Gastrocnemius medialis (tissue), 4 donors: ENCODE measurements around the gene PLXNA2. TPM values are rescaled to one million over a fixed set of nuclear protein-coding genes. Genes with fewer than 3 reads are reported as not detected.
A peak's percentile ranks its signal among the peaks of the same experiment; 100 is the strongest.

Experiments
- ATAC-seq, 2 donors: fragments of 150-250 bp; one replicate each; pipeline ENCODE4 v1.9.1; 2016
- DNase-seq, 2 donors: peaks; one replicate each; pipeline ENCODE4 v3.0.0-alpha.2; 2019
- H3K27ac ChIP-seq, 4 donors: fragments of 200-600 bp; sonication (generic); 1 replicate in 1 of 4; 2 replicates in 3 of 4; pipeline ENCODE4 v1.5.1; 2016 to 2018; ENCODE audit warnings: mild to moderate bottlenecking in 2 of 4, moderate library complexity in 1 of 4
- H3K27me3 ChIP-seq, 3 donors: fragments of 200-600 bp; sonication (generic) in 2 of 3; 1 replicate in 1 of 3; 2 replicates in 2 of 3; pipeline versions ENCODE4 v1.5.1 to v1.6.0; 2016 to 2019; ENCODE audit warnings: mild to moderate bottlenecking in 1 of 3, moderate library complexity in 1 of 3
- H3K36me3 ChIP-seq, 2 donors: fragments of 200-600 bp; sonication (generic) in 1 of 2; one replicate each; pipeline ENCODE4 v1.5.1; 2017 to 2018
- H3K4me1 ChIP-seq, 2 donors: fragments of 200-600 bp; sonication (generic) in 1 of 2; one replicate each; pipeline ENCODE4 v1.5.1; 2016 to 2017; ENCODE audit warnings: mild to moderate bottlenecking in 2 of 2
- H3K4me3 ChIP-seq, 4 donors: fragments of 200-600 bp; sonication (generic) in 3 of 4; 1 replicate in 1 of 4; 2 replicates in 3 of 4; pipeline ENCODE4 v1.5.1; 2016 to 2019; ENCODE audit warnings: mild to moderate bottlenecking in 2 of 4
- H3K9me3 ChIP-seq, 3 donors: fragments of 200-600 bp; sonication (generic) in 2 of 3; 1 replicate in 1 of 3; 2 replicates in 2 of 3; pipeline ENCODE4 v1.5.1; 2016 to 2019
- CTCF ChIP-seq, 5 experiments: fragments of 450-650 bp in 3 of 5; fragments of 200-600 bp in 2 of 5; sonication (generic) in 2 of 5; IDR thresholded peaks in 4 of 5; conservative IDR thresholded peaks in 1 of 5; 1 replicate in 4 of 5; 2 replicates in 1 of 5; pipeline ENCODE4 v1.5.1; 2016 to 2019; ENCODE audit warnings: antibody characterized with exemption in 5 of 5, mild to moderate bottlenecking in 3 of 5, moderate library complexity in 3 of 5
- POLR2A ChIP-seq, 2 donors: fragments of 450-650 bp; IDR thresholded peaks; one replicate each; pipeline ENCODE4 v1.6.1; 2017; ENCODE audit warnings: antibody characterized with exemption in 2 of 2, mild to moderate bottlenecking in 2 of 2, moderate library complexity in 2 of 2
- in situ Hi-C, 4 donors: fragments of 200-750 bp; cut with MboI; loops; one replicate each; pipeline versions ENCODE4 v1.15.0 to v1.8.0; 2017; ENCODE audit warnings: low sequenced_read_pairs in 4 of 4
- intact Hi-C: fragments of 100-400 bp; cut with DNase I; formaldehyde crosslinking; loops from one replicate; pipeline ENCODE4 v1.15.1; 2023; ENCODE audit warnings: low total_unique reads
- total RNA-seq, 4 donors: library from RNA; depleted of rRNA; stranded (reverse); fragments of >200 nt; gene quantifications; one replicate each; pipeline versions ENCODE4 v1.1.0 to v1.2.3, GENCODE V29; 2016

The PLXNA2 gene
- total RNA-seq, 4 donors from 2014 or later = 12.4 to 20.0 (median 16.2) TPM

GRCh38 chr1:208188607-208189006, 55.6 kb downstream of the PLXNA2 start:
- ATAC-seq (no peak), DNase-seq (no peak)
- no peak overlapping the region for H3K4me3 ChIP-seq
- peaks cover 40 to 41% of the 10 kb centered on the region in 2 donors for H3K4me1 ChIP-seq
- H3K36me3 ChIP-seq = no peaks in the 10 kb centered on the region
- peak overlapping the region in 1 of 4 donors; percentile 39 for H3K27ac ChIP-seq
- H3K27me3 ChIP-seq = no peaks in the 10 kb centered on the region
- intact Hi-C loops = loop anchor here (2.0 to 5.0 kb wide), 2 partner anchors 14 to 54 kb away; partner anchors contain the start of gene PLXNA2
- in situ Hi-C loops = no loop called here
- no peaks in the 10 kb centered on the region for H3K9me3 ChIP-seq
- TF ChIP-seq POLR2A (IDR thresholded peaks at IDR 0.05) (no peak), CTCF (IDR thresholded peaks at IDR 0.05 in 4 of 5, conservative IDR thresholded peaks at IDR 0.05 in 1 of 5) (no peak)

GRCh38 chr1:208187499-208188041, 56.6 kb downstream of the PLXNA2 start:
- no peak for ATAC-seq
- H3K4me3 ChIP-seq = no peak overlapping the region
- H3K27ac ChIP-seq = no peak overlapping the region
- no peak for TF ChIP-seq CTCF (IDR thresholded peaks at IDR 0.05 in 4 of 5, conservative IDR thresholded peaks at IDR 0.05 in 1 of 5)
- TF ChIP-seq POLR2A (IDR thresholded peaks at IDR 0.05) = no peak
- H3K27me3 ChIP-seq = no peaks in the 10 kb centered on the region
- peaks cover 37 to 38% of the 10 kb centered on the region in 2 donors for H3K4me1 ChIP-seq
- H3K9me3 ChIP-seq = no peaks in the 10 kb centered on the region
- no peaks in the 10 kb centered on the region for H3K36me3 ChIP-seq
- no peak for DNase-seq
- in situ Hi-C loops (no loop called here), intact Hi-C loops (loop anchor here (2.0 to 5.0 kb wide), 2 partner anchors 13 to 55 kb away; partner anchors contain the start of gene PLXNA2)

GRCh38 chr1:208185801-208186231, 58.4 kb downstream of the PLXNA2 start:
- intact Hi-C loops = loop anchor here (5.0 kb wide), 1 partner anchor 56 kb away; the partner anchor contains the start of gene PLXNA2
- in situ Hi-C loops = no loop called here
- H3K9me3 ChIP-seq = no peaks in the 10 kb centered on the region

GRCh38 chr1:208184966-208185654, 59.1 kb downstream of the PLXNA2 start:
- Histone ChIP-seq H3K9me3 (no peaks in the 10 kb centered on the region), H3K27ac (peak overlapping the region in 1 of 4 donors; percentile 8), H3K36me3 (no peaks in the 10 kb centered on the region), H3K4me3 (no peak overlapping the region), H3K4me1 (peaks cover 54 to 55% of the 10 kb centered on the region in 2 donors), H3K27me3 (no peaks in the 10 kb centered on the region)
- no peak for TF ChIP-seq POLR2A (IDR thresholded peaks at IDR 0.05)
- TF ChIP-seq CTCF (IDR thresholded peaks at IDR 0.05 in 4 of 5, conservative IDR thresholded peaks at IDR 0.05 in 1 of 5) = no peak
- intact Hi-C loops (loop anchor here (5.0 kb wide), 1 partner anchor 57 kb away; the partner anchor contains the start of gene PLXNA2), in situ Hi-C loops (no loop called here)
- ATAC-seq (no peak), DNase-seq (no peak)

More at GRCh38 chr1:208185801-208186231, 58.4 kb downstream of the PLXNA2 start:
- Histone ChIP-seq H3K4me3 (no peak overlapping the region), H3K4me1 (peaks cover 48 to 49% of the 10 kb centered on the region in 2 donors), H3K36me3 (no peaks in the 10 kb centered on the region), H3K27me3 (no peaks in the 10 kb centered on the region), H3K27ac (no peak overlapping the region)
- TF ChIP-seq POLR2A (IDR thresholded peaks at IDR 0.05) = no peak
- no peak for TF ChIP-seq CTCF (IDR thresholded peaks at IDR 0.05 in 4 of 5, conservative IDR thresholded peaks at IDR 0.05 in 1 of 5)
- DNase-seq (no peak), ATAC-seq (no peak)
